ENCODE results near the gene MYH11.

GRCh38 chr16:15873737-15874136 is 16.9 kb upstream of the MYH11 start:
- TF ChIP-seq ZNF274 (IDR thresholded peaks at IDR 0.05; ENCODE audit: low read depth, low read length) (no peak), YY1 (IDR thresholded peaks at IDR 0.05; ENCODE audit: insufficient read depth, insufficient read length) (no peak), SUZ12 (IDR thresholded peaks at IDR 0.05; ENCODE audit: extremely low read depth, insufficient read depth, insufficient read length) (no peak)
